Lung (tissue), 12 donors: Measurements from ENCODE around the gene HERC4. TPM values are rescaled to one million over a fixed set of nuclear protein-coding genes. Genes with fewer than 3 reads are reported as not detected.
A peak's percentile ranks its signal among the peaks of the same experiment; 100 is the strongest.

Experiments
- ATAC-seq: fragments of 200-7000 bp; cut with Tn5 transposase; one replicate; pipeline ENCODE4 v1.9.1; 2020; ENCODE audit warnings: moderate number of reproducible peaks; ENCODE audit not compliant: insufficient read depth, low FRiP score
- DNase-seq, 3 donors: peaks; one replicate each; pipeline ENCODE4 v3.0.0-alpha.2; 2013 to 2017
- H3K27ac ChIP-seq, 2 donors: one replicate each; pipeline ENCODE4 v1.5.1; 2013; ENCODE audit warnings: mild to moderate bottlenecking in 2 of 2, moderate library complexity in 2 of 2, control low read depth in 1 of 2, inconsistent platforms in 1 of 2, low read depth in 1 of 2, low read length in 1 of 2
- H3K27me3 ChIP-seq, 3 donors: one replicate each; pipeline ENCODE4 v1.5.1; 2013; ENCODE audit warnings: low read length in 2 of 3; ENCODE audit not compliant: control insufficient read depth in 3 of 3, insufficient read depth in 3 of 3
- H3K36me3 ChIP-seq, 4 donors: one replicate each; pipeline ENCODE4 v1.5.1; 2013; ENCODE audit warnings: low read length in 4 of 4, mild to moderate bottlenecking in 1 of 4, moderate library complexity in 1 of 4; ENCODE audit not compliant: control insufficient read depth in 4 of 4, insufficient read depth in 4 of 4
- H3K4me1 ChIP-seq, 5 donors: one replicate each; pipeline ENCODE4 v1.5.1; 2013; ENCODE audit warnings: low read length in 5 of 5, mild to moderate bottlenecking in 2 of 5, moderate library complexity in 1 of 5; ENCODE audit not compliant: control insufficient read depth in 5 of 5, insufficient read depth in 5 of 5
- H3K4me3 ChIP-seq: one replicate; pipeline ENCODE4 v1.5.1; 2013; ENCODE audit warnings: mild to moderate bottlenecking, control low read depth, moderate library complexity
- H3K9ac ChIP-seq, 2 donors: one replicate each; pipeline ENCODE4 v1.5.1; 2013; ENCODE audit warnings: low read length in 2 of 2, control low read depth in 1 of 2; ENCODE audit not compliant: insufficient read depth in 1 of 2
- H3K9me3 ChIP-seq, 4 donors: one replicate each; pipeline ENCODE4 v1.5.1; 2013; ENCODE audit warnings: low read length in 3 of 4, mild to moderate bottlenecking in 1 of 4, moderate library complexity in 1 of 4; ENCODE audit not compliant: control insufficient read depth in 4 of 4, insufficient read depth in 3 of 4
- WGBS, 2 donors: extraction: QIAGEN DNeasy Blood & Tissue Kit; methylation state at CpG; one replicate each; pipeline ENCODE4 v1.1.7; 2013; 5-methylcytosine and 5-hydroxymethylcytosine counted together
- polyA plus RNA-seq, 2 donors: library from polyadenylated mRNA; stranded (reverse); fragments of 200-250 nt; gene quantifications; one replicate each; pipeline ENCODE4 v1.2.1, GENCODE V29; 2013
- total RNA-seq, 2 donors: library from RNA; depleted of rRNA in 1 of 2; stranded (reverse); fragments of >200 nt in 1 of 2; gene quantifications; one replicate each; pipeline ENCODE4 v1.2.1, GENCODE V29; 2014 to 2021
- TF ChIP-seq, protein P1 (sequence below): IDR thresholded peaks from 2 replicates; pipeline ENCODE4 v1.5.1; 2012; ENCODE audit warnings: mild to moderate bottlenecking; ENCODE audit errors: control extremely low read depth, extremely low read depth
- donor health status: control.
- donor health status: control.
- donor health status: Bipolar disorder and iron deficiency.
- donor health status: healthy.
- donor health status: DM: yes; HTN: yes; CAD: no.

The HERC4 gene
- total and polyA plus RNA-seq, 4 donors = 16.3 to 162 (median 32.5) TPM

DNA sequence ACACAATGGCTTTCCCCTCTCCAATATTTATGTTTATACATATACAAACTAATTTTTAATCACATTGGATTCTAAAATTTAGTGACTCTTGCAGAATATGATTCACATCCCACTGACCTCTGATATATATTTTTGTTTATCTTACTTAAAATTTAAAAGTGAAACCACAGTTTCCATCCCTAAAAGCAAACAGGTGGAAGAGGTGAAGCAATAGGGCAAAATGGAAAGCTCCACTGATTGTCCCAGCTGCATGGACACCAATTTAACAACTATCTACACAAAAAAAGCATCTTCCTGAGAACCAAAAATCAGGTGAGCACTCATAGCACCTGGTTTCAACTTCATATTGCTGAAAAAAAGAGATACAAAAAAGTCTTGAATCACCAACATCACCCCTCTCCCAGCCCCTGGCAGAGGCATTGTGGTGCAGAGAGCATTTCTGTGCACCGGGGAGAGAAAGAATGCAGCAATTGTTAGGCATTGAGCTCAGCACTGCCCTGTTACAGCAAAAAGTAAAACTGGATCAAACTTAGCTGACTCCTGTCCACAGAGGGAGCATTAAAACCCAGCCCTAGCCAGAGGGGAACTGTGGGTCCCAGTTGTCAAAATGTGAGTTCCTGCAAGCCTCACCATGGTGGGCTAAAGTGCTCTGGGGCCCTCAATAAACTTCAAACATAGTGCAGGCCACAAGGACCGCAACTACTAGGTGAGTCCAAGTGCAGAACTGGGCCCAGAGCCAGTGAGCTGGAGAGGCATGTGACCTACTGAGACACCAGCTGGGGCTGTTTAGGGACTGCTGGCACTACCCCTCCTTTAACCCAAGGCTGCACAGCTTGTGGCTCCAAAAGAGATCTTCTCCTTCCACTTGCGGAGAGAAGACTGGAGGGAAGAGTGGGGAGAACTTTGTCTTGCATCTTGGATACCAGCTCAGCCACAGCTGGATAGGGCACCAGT is 98.5 kb downstream of the HERC4 start:
- H3K27ac ChIP-seq = no peak overlapping the region
- peaks cover 0 to 4% (median 2%) of the 10 kb centered on the region in 4 donors for H3K9me3 ChIP-seq
- ATAC-seq = peak; percentile 47
- H3K4me1 ChIP-seq = peaks cover 0 to 4% (median 0%) of the 10 kb centered on the region in 5 donors
- H3K36me3 ChIP-seq = peaks cover 17 to 30% (median 29%) of the 10 kb centered on the region in 4 donors
- WGBS, 2 donors = 80 to 87% methylated on average over 3 of the region's 3 CpGs
- H3K4me3 ChIP-seq = no peak overlapping the region
- DNase-seq = peak in 1 of 3 donors; percentile 9
- H3K27me3 ChIP-seq = no peaks in the 10 kb centered on the region
- TF ChIP-seq, protein P1, sequence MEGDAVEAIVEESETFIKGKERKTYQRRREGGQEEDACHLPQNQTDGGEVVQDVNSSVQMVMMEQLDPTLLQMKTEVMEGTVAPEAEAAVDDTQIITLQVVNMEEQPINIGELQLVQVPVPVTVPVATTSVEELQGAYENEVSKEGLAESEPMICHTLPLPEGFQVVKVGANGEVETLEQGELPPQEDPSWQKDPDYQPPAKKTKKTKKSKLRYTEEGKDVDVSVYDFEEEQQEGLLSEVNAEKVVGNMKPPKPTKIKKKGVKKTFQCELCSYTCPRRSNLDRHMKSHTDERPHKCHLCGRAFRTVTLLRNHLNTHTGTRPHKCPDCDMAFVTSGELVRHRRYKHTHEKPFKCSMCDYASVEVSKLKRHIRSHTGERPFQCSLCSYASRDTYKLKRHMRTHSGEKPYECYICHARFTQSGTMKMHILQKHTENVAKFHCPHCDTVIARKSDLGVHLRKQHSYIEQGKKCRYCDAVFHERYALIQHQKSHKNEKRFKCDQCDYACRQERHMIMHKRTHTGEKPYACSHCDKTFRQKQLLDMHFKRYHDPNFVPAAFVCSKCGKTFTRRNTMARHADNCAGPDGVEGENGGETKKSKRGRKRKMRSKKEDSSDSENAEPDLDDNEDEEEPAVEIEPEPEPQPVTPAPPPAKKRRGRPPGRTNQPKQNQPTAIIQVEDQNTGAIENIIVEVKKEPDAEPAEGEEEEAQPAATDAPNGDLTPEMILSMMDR = no peak
- no peak overlapping the region for H3K9ac ChIP-seq

DNA sequence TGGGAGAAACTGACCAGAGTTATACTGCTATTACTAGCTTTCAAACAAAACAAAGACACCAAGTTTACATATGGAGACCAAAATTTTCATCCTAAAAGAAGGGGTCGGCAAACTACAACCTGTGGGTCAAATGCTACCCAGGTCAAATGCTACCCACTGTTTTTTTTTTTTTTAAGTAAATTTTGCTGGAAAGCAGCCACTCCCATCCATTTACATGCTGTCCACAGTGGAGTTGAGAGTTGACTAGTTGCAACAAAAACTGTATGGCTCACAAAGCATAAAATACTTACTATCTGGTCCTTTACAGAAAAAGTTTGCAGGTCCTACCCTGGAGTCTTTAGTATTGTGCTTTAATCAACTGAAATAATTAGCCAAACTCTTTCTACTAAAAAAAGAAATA is 99.2 kb downstream of the HERC4 start:
- 87 to 100% methylated on average over 1 of the region's 1 CpG for WGBS, 2 donors

DNA sequence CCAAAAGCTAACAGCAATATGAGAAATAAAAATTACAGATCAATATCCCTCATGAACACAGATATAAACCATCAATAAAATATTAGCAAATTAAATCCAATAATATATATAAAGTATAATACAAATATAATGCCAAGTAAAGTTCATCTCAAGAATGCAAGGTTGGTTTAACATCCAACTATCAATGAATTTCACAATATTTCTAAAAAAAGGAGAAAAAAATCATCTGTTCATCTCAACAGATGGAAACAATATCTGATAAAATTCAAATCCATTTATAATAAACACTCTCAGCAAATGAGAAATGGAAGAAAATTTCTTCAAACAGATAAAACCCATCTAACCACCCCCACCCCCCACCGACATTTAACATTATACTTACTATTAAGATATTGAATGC is 103.8 kb downstream of the HERC4 start:
- Histone ChIP-seq H3K9ac (no peak overlapping the region), H3K36me3 (peaks cover 10 to 20% (median 18%) of the 10 kb centered on the region in 4 donors), H3K27me3 (no peaks in the 10 kb centered on the region), H3K4me1 (no peaks in the 10 kb centered on the region), H3K27ac (no peak overlapping the region), H3K9me3 (peaks cover 0 to 7% (median 2%) of the 10 kb centered on the region in 4 donors), H3K4me3 (no peak overlapping the region)
- 96 to 100% methylated on average over 1 of the region's 1 CpG for WGBS, 2 donors
- TF ChIP-seq, protein P1 = no peak
- DNase-seq (peak in 1 of 3 donors; percentile 3), ATAC-seq (no peak)

More for the DNA sequence above, 99.2 kb downstream of the HERC4 start:
- TF ChIP-seq, protein P1 = no peak
- Histone ChIP-seq H3K4me1 (peaks cover 0 to 4% (median 0%) of the 10 kb centered on the region in 5 donors), H3K9me3 (peaks cover 0 to 7% (median 2%) of the 10 kb centered on the region in 4 donors), H3K9ac (no peak overlapping the region), H3K27ac (no peak overlapping the region), H3K4me3 (no peak overlapping the region), H3K27me3 (no peaks in the 10 kb centered on the region), H3K36me3 (peaks cover 20 to 33% (median 29%) of the 10 kb centered on the region in 4 donors)
- DNase-seq (no peak), ATAC-seq (no peak)
